Tongue (tissue), 3 donors: ENCODE data around the gene H1-8. TPM values are rescaled to one million over a fixed set of nuclear protein-coding genes. Genes with fewer than 3 reads are reported as not detected.

Experiments used
- DNase-seq: peaks from one replicate; pipeline ENCODE4 v3.0.0-alpha.2; 2015
- small RNA-seq: library from RNA; depleted of rRNA; stranded (forward); fragments of <200 nt; gene quantifications from one replicate; pipeline ENCODE3, GENCODE V24; 2014; ENCODE audit warnings: low replicate concordance
- total RNA-seq: library from RNA; depleted of rRNA; stranded (reverse); fragments of >200 nt; gene quantifications from one replicate; pipeline ENCODE4 v1.2.3, GENCODE V29; 2014

H1-8 gene
- total RNA-seq, 1 donor from 2014 or later, result not detected

GRCh38 chr3:129594907-129595390 is 52.0 kb downstream of the H1-8 start:
- DNase-seq, result no peak

GRCh38 chr3:129595544-129596193 is 52.7 kb downstream of the H1-8 start:
- DNase-seq, result no peak

- peak; percentile 89 for DNase-seq
These were observed 53.5 kb downstream of the H1-8 start for GRCh38 chr3:129596194-129597086.

- DNase-seq, result peak; percentile 74
These were observed 54.4 kb downstream of the H1-8 start for GRCh38 chr3:129597087-129597999.

GRCh38 chr3:129598000-129598381 is 55.0 kb downstream of the H1-8 start:
- DNase-seq, result peak; percentile 31

DNA sequence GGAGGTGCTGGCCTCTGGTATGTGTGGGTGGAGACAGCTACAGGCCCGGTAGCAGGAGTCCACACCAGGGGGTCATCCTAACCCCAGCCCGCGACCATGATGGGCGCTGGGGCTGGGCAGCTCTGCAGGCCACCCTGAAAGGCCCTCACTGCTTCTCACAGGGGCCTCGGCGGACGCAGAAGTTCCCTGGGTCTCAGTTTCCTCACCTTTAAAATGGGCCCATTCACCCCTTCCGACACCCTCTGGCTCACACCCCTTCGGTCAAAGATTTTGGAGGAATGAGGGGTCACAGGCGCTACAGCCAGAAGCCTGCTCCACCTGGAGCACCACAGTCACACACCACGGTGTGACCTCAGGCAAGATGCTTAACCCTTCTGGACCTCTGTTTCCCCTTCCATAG is 55.5 kb downstream of the H1-8 start:
- DNase-seq, result no peak

- DNase-seq, result no peak
These were observed 56.1 kb downstream of the H1-8 start for GRCh38 chr3:129599073-129599472.

- no peak for DNase-seq
These were observed 56.6 kb downstream of the H1-8 start for GRCh38 chr3:129599607-129600006.

- DNase-seq, result no peak
These were observed 57.4 kb downstream of the H1-8 start for GRCh38 chr3:129600348-129600747.

Small RNA genes lying within 50 kb of the gene (small RNA-seq; reads per million reads assigned to genes)
- gene RN7SL752P, result not detected

Other genes starting within 250 kb of the H1-8 start
- not detected for gene EFCAB12, start 114.5 kb upstream of the H1-8 start, total RNA-seq
- 24.6 TPM for gene MBD4, start 103.2 kb upstream of the H1-8 start, total RNA-seq
- 37.7 TPM for gene IFT122, start 103.0 kb upstream of the H1-8 start, total RNA-seq
- gene RHO, start 14.5 kb upstream of the H1-8 start, total RNA-seq, result not detected
- gene PLXND1, start 63.5 kb downstream of the H1-8 start, total RNA-seq, result 131 TPM